Fibroblast of the aortic adventitia (primary cell): Measurements from ENCODE around the gene ATOH8. TPM values are rescaled to one million over a fixed set of nuclear protein-coding genes. Genes with fewer than 3 reads are reported as not detected.
A peak's percentile ranks its signal among the peaks of the same experiment; 100 is the strongest.

Source experiments
- DNase-seq: peaks from one replicate; pipeline ENCODE4 v3.0.0-alpha.2; 2010; ENCODE audit warnings: low read depth
- H3K4me3 ChIP-seq: 2 replicates; pipeline ENCODE4 v1.5.1; 2011; ENCODE audit warnings: low read depth, mild to moderate bottlenecking, control low read depth, low read length, moderate library complexity
- CTCF ChIP-seq: IDR thresholded peaks from 2 replicates; pipeline ENCODE4 v1.5.1; 2011; ENCODE audit warnings: mild to moderate bottlenecking, low read length, control low read depth, inconsistent platforms; ENCODE audit not compliant: insufficient read depth
- total RNA-seq: library from RNA; depleted of rRNA; stranded (reverse); fragments of >200 nt; gene quantifications from 2 replicates; pipeline ENCODE4 v1.2.3, GENCODE V29; 2012; ENCODE audit warnings: low replicate concordance

ATOH8 gene
- total RNA-seq, 1 donor, result 17.0 TPM

DNA sequence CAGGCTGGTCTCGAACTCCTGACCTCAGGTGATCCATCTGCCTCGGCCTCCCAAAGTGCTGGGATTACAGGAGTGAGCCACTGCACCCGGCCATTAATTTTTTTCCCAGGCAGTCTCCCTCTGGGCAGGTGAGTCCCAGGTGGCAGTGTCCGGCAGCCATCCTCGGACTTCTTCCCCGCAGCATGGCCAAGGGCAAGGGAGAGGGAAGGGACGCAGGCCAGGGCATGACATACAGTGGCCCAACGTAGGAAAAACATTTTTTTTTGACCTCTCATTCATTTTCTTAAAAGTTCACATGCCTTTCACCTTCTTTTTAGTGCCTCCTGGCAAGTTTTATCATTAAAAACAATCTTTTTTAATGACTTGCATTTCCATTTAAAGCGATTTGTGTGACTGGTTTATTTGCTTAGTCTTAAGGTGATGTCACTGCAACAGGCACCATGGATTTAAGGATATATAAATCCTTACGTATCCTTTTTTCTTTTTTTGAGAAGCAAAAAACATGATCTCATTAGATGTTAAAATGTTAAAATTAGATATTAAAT lies 23.0 kb upstream of the ATOH8 start:
- no peak for DNase-seq
- TF ChIP-seq CTCF, result no peak
- no peak overlapping the region for H3K4me3 ChIP-seq

DNA sequence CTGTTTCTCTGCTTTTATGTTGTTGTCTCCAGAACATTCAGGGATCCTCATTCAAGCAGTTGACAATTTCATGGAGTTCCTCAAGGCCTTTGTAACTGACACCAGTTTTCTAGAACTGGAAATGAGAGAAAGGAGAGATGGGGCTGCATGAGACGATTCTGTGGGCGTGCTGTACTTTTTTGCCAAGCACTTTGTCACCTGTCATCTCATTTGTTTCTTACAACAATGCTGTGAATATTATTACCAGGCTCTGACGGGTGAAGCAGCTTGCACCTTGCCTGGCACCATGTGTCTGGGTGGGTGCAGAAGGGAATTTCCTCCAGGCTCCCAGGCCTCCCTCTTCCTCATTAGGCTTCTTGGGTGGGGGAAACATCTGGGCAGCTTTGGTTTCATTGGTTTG lies 22.2 kb upstream of the ATOH8 start:
- no peak for DNase-seq
- no peak overlapping the region for H3K4me3 ChIP-seq
- no peak for TF ChIP-seq CTCF

DNA sequence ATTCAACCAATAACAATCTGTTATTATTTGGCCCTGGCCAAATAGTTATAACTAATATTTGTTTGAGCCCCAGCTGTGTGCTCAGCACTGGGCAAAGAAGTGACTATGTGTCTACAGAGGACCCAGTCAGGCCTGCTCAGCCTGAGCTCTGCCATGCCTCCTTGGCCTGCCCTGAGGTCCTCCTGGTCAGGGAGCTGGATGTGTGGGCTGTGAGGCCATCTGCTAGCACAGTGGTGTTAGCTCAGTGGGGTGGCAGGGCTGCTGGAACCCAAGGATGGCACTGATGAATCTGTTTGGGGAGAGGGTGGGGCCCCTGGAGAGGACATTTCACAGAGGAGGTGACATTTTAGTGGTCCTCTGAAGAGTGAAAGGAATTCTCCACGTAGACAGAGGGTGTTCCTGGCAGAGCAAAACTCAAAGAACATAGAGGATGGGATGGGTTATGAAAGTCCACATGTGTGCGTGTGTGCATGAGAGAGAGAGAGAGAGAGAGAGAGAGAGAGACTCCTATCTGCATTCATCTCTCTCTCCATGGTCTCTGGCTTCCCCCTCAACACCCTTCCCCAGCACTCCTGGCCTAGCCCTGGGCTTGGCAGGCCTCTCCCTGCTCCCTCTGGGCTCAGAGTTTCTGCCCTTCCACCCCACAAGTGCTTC lies 21.2 kb upstream of the ATOH8 start:
- no peak for DNase-seq
- no peak for TF ChIP-seq CTCF
- H3K4me3 ChIP-seq, result no peak overlapping the region

- no peak for TF ChIP-seq CTCF
- DNase-seq, result no peak
- H3K4me3 ChIP-seq, result no peak overlapping the region
Measured at GRCh38 chr2:85733121-85733960, 20.4 kb upstream of the ATOH8 start.

DNA sequence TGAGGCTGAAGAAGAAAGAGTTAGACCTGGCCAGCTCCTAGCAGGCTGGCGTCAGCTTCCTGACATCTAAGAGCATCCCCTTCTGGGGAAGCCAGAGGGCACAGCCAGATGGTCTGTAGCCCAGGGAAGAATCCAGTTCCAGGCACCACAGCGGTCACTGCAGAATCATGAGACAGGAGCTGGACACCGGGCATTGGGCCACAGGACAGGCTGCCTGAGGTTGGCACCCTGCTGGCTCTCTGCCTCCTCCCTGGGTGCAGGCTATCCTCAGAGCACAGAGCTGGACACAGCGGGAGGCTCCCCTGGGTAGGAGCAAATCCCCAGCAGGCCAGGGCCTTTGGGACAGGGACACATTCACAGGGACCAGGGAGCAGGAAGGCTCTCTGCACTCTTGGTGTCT lies 19.8 kb upstream of the ATOH8 start:
- TF ChIP-seq CTCF, result no peak

DNA sequence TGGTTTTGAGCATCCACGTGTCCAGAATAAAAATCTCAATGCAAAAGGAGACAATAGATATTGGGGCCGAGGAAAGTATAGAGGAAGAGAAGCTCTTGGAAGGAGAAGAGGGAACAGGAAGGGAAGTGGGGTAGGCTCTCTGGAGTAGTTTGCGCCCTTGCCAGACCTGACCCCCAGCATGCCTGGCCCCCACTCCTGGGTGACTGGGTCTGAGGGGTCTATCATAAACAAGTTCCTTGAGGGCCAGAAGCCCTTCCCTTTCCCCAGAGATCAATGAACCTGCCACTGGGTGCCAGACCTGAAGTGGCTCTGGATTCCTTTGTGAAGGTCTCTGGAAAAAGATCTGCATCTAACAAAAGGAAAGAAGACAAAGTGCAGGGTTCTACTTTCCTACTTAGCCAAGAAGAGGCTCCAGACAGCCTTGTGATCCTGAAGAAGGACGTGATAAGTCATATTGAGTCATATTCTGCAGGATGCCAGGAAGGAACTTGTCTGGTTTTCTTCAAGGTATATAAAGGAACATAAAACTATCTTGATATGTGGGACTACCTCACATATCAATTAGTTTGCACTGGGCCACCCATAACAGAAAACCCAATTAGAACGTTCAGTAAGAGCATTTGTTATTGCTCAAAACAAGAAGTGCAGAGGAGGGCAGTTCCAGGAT lies 18.7 kb upstream of the ATOH8 start:
- DNase-seq, result peak; percentile 83
- no peak overlapping the region for H3K4me3 ChIP-seq
- TF ChIP-seq CTCF, result no peak

More for the DNA sequence above, 19.8 kb upstream of the ATOH8 start:
- no peak overlapping the region for H3K4me3 ChIP-seq
- no peak for DNase-seq
